IPS-18a (cell line): Measurements from ENCODE around the gene ASTE1.
"Not testable (repeated sequence)": the region's sequence is repeated elsewhere in the genome, so short reads cannot be mapped to it uniquely, and the experiment has no call there.

Experiments
- H3K27ac ChIP-seq: one replicate; pipeline ENCODE4 v1.5.1; 2013; ENCODE audit warnings: low read length
- H3K27me3 ChIP-seq: one replicate; pipeline ENCODE4 v1.6.1; 2013; ENCODE audit warnings: mild to moderate bottlenecking, low read length; ENCODE audit not compliant: control insufficient read depth, insufficient read depth
- H3K36me3 ChIP-seq: one replicate; pipeline ENCODE4 v1.6.1; 2013; ENCODE audit warnings: low read depth, low read length; ENCODE audit not compliant: control insufficient read depth
- H3K4me1 ChIP-seq: one replicate; pipeline ENCODE4 v1.6.1; 2013; ENCODE audit warnings: low read depth, low read length; ENCODE audit not compliant: control insufficient read depth
- H3K4me3 ChIP-seq: one replicate; pipeline ENCODE4 v1.5.1; 2013; ENCODE audit warnings: low read length
- H3K9ac ChIP-seq: one replicate; pipeline ENCODE4 v1.6.1; 2013; ENCODE audit warnings: mild to moderate bottlenecking, low read length, moderate library complexity
- H3K9me3 ChIP-seq: one replicate; pipeline ENCODE4 v1.6.1; 2013; ENCODE audit warnings: low read depth, low read length; ENCODE audit not compliant: control insufficient read depth

Gene ASTE1

DNA sequence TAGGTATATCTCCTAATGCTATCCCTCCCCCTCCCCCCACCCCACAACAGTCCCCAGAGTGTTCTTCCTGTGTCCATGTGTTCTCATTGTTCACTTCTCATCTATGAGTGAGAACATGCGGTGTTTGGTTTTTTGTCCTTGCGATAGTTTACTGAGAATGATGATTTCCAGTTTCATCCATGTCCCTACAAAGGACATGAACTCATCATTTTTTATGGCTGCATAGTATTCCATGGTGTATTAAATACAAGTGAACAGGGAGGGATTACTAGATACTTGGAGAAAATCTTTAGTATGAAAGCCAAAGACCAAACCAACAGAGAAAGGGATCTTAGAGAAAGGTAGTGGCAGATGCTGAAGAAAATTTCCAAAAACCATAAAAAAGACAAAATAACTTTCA is 54.0 kb downstream of the ASTE1 start:
- not testable (repeated sequence) for H3K4me1 ChIP-seq, H3K4me3 ChIP-seq, H3K27ac ChIP-seq, H3K9ac ChIP-seq, H3K27me3 ChIP-seq, H3K9me3 ChIP-seq
- H3K36me3 ChIP-seq, result peaks cover 11% of the 10 kb centered on the region

DNA sequence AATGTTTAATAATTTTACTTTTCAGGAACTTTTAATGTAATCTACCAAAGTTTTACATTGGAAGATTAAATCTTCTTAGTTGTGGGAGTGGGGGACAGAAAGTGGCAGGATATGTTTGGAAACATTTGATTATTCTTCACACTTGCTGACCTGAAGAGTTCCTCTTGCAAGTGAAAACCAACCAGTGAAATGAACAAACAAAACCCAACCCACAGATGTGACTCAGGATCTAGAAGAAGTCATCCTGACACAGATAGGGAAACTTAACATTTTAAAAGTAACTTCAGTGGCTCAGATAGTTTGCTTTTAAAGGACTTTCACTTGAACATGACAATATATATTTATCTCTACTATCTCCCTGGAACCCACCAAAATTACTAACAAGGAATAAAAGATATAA is 55.4 kb downstream of the ASTE1 start:
- no peak overlapping the region for H3K9ac ChIP-seq
- H3K27me3 ChIP-seq, result no peaks in the 10 kb centered on the region
- no peak overlapping the region for H3K27ac ChIP-seq
- H3K36me3 ChIP-seq, result peaks cover 18% of the 10 kb centered on the region
- H3K9me3 ChIP-seq, result no peaks in the 10 kb centered on the region
- no peak overlapping the region for H3K4me3 ChIP-seq
- H3K4me1 ChIP-seq, result peaks cover 6% of the 10 kb centered on the region

DNA sequence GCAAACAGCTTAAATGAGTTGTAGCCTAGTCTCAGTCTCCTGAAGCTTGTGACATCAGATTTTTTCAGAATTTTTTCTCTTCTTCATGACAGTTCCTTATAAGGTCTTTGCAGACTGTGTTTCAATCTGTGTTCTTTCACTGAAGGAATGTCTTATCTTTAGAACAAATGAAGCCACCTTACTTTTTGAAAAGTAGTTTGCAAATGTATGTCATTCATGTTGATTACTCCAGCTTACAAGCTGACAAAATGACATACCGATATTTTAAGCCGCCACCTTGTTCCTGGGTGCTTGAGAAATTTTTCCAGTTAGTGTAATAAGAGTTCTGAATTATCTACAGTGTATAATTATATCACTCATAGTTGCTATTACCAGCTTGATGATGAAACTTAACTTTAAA is 57.0 kb downstream of the ASTE1 start:
- no peaks in the 10 kb centered on the region for H3K27me3 ChIP-seq
- H3K9ac ChIP-seq, result no peak overlapping the region
- no peak overlapping the region for H3K4me3 ChIP-seq
- no peaks in the 10 kb centered on the region for H3K4me1 ChIP-seq
- peaks cover 31% of the 10 kb centered on the region for H3K36me3 ChIP-seq
- H3K9me3 ChIP-seq, result no peaks in the 10 kb centered on the region
- H3K27ac ChIP-seq, result no peak overlapping the region

- no peaks in the 10 kb centered on the region for H3K27me3 ChIP-seq
- H3K9me3 ChIP-seq, result no peaks in the 10 kb centered on the region
- H3K4me1 ChIP-seq, result peaks cover 12% of the 10 kb centered on the region
- H3K36me3 ChIP-seq, result peaks cover 31% of the 10 kb centered on the region
- no peak overlapping the region for H3K4me3 ChIP-seq
- H3K27ac ChIP-seq, result no peak overlapping the region
- no peak overlapping the region for H3K9ac ChIP-seq
Observed at GRCh38 chr3:130968221-130968620, 58.4 kb downstream of the ASTE1 start.

GRCh38 chr3:130967281-130967680 is 59.3 kb downstream of the ASTE1 start:
- Histone ChIP-seq H3K9me3 (no peaks in the 10 kb centered on the region), H3K36me3 (peaks cover 31% of the 10 kb centered on the region), H3K4me3 (no peak overlapping the region), H3K27ac (no peak overlapping the region), H3K27me3 (no peaks in the 10 kb centered on the region), H3K9ac (no peak overlapping the region), H3K4me1 (peaks cover 12% of the 10 kb centered on the region)

DNA sequence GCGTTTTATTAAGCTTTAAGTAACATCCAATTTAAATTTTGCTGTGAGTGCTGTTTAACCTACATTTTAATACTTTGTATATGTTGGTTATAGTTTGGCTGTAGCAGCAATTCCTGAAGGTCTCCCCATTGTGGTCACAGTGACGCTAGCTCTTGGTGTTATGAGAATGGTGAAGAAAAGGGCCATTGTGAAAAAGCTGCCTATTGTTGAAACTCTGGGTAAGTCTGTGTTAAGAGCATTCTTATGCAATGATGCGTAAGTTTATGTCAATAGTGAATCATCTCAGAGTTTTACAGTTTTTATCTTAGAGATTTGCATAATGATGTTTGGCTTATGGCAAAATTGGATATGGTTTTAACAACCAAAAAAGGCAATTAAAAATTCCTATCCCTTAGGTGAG is 62.7 kb downstream of the ASTE1 start:
- Histone ChIP-seq H3K9ac (no peak overlapping the region), H3K9me3 (no peaks in the 10 kb centered on the region), H3K4me3 (no peak overlapping the region), H3K27ac (no peak overlapping the region), H3K4me1 (peaks cover 12% of the 10 kb centered on the region), H3K27me3 (no peaks in the 10 kb centered on the region), H3K36me3 (peaks cover 45% of the 10 kb centered on the region)
